GM21576 (cell line): Measurements from ENCODE around the gene EGLN2.
"Not testable (repeated sequence)": the region's sequence is repeated elsewhere in the genome, so short reads cannot be mapped to it uniquely, and the experiment has no call there.

Experiments used
- ATAC-seq: cut with Tn5 transposase; IDR thresholded peaks from one replicate; pipeline ENCODE4 v1.9.1; 2021; ENCODE audit warnings: mild to moderate bottlenecking, moderate library complexity; ENCODE audit not compliant: unreplicated experiment

EGLN2 gene

GRCh38 chr19:40776364-40776763, 22.6 kb upstream of the EGLN2 start:
- ATAC-seq = no peak

GRCh38 chr19:40776932-40777644, 21.9 kb upstream of the EGLN2 start:
- ATAC-seq = peak; percentile 60

- no peak for ATAC-seq
Measured at GRCh38 chr19:40777645-40777936, 21.4 kb upstream of the EGLN2 start.

GRCh38 chr19:40777937-40778705, 20.9 kb upstream of the EGLN2 start, which contains the start of gene RAB4B:
TSS of gene RAB4B (plus strand) at chr19:40778247. CDS start at chr19:40778376, 129 bp downstream.
- ATAC-seq = peak; percentile 47

GRCh38 chr19:40778706-40779284, 20.2 kb upstream of the EGLN2 start:
- ATAC-seq = no peak

GRCh38 chr19:40780582-40780981, 18.4 kb upstream of the EGLN2 start:
- no peak for ATAC-seq

- no peak for ATAC-seq
Measured at GRCh38 chr19:40781140-40781539, 17.9 kb upstream of the EGLN2 start.

- ATAC-seq = no peak
Measured at GRCh38 chr19:40783711-40784110, 15.3 kb upstream of the EGLN2 start.

- not testable (repeated sequence) for ATAC-seq
Measured at GRCh38 chr19:40784146-40784545, 14.8 kb upstream of the EGLN2 start.

- no peak for ATAC-seq
Measured at GRCh38 chr19:40785526-40785925, 13.5 kb upstream of the EGLN2 start.

- ATAC-seq = no peak
Measured at GRCh38 chr19:40786060-40787037, 12.6 kb upstream of the EGLN2 start.

GRCh38 chr19:40791349-40791748, 7.6 kb upstream of the EGLN2 start:
- no peak for ATAC-seq

- ATAC-seq = no peak
Measured at GRCh38 chr19:40791996-40792395, 7.0 kb upstream of the EGLN2 start.

- ATAC-seq = no peak
Measured at GRCh38 chr19:40797166-40797962, 1.6 kb upstream of the EGLN2 start.

- ATAC-seq = peak; percentile 25
Measured at GRCh38 chr19:40797963-40798682, 868 bp upstream of the EGLN2 start.

- ATAC-seq = no peak
Measured at GRCh38 chr19:40799558-40800338, 757 bp downstream of the EGLN2 start.

GRCh38 chr19:40800339-40800996, 1.5 kb downstream of the EGLN2 start:
- ATAC-seq = no peak

- ATAC-seq = no peak
Measured at GRCh38 chr19:40800997-40801377, 2.0 kb downstream of the EGLN2 start.
